ENCODE results near the gene ADAMTSL5. TPM values are rescaled to one million over a fixed set of nuclear protein-coding genes. Genes with fewer than 3 reads are reported as not detected.

Gene ADAMTSL5
- total and polyA plus RNA-seq, 2 of the 8 experiments (the other 6 are each of a cell fraction or from before 2014, with no cell fraction given): 0.82 to 0.99 TPM

- H2BK12ac ChIP-seq (ENCODE audit: low read depth, low read length): 0 out of 2 replicates have a peak overlapping the region, but pooled peaks have one; percentile 39
- H3K23ac ChIP-seq (ENCODE audit: insufficient read length): no peak overlapping the region
- no peak overlapping the region for H3K56ac ChIP-seq (replicated peaks; ENCODE audit: insufficient read length, low read depth, low read length)
- H2BK15ac ChIP-seq (ENCODE audit: low read length): no peak overlapping the region
- no peaks in the 10 kb centered on the region for H4K20me1 ChIP-seq (replicated peaks in 1 of 2; ENCODE audit: control insufficient read depth in 1 of 2, insufficient read depth in 2 of 2, low read length in 2 of 2)
- peaks cover 0 to 19% (median 16%) of the 10 kb centered on the region in 4 experiments; a peak in 5 of 7 replicates for H3K27me3 ChIP-seq (replicated peaks in 1 of 4; ENCODE audit: control insufficient read depth in 3 of 4, extremely low read depth in 1 of 4, insufficient read depth in 3 of 4, low read length in 3 of 4)
- peaks cover 5 to 11% of the 10 kb centered on the region in 2 experiments; a peak in 2 of 4 replicates for H3K9me3 ChIP-seq (ENCODE audit: insufficient read depth in 2 of 2, low read depth in 1 of 2, low read length in 1 of 2)
- POLR2A ChIA-PET (ENCODE audit: partially characterized antibody): interaction anchor here (0.6 to 2.6 kb wide), 5 partner anchors 11 to 259 kb away, joined by 3 to 7 read pairs (median 3); partner anchors contain the start of gene REEP6
- H3K14ac ChIP-seq (ENCODE audit: insufficient read length): no peak overlapping the region
- H3K9ac ChIP-seq (replicated peaks in 1 of 4; ENCODE audit: extremely low read depth in 1 of 4, low read depth in 3 of 4, low read length in 3 of 4): no peak overlapping the region
- no peak overlapping the region for H4K8ac ChIP-seq (ENCODE audit: extremely low read depth, insufficient read depth, low read length)
- no peak overlapping the region for H2AFZ ChIP-seq (ENCODE audit: low read length)
- H3K4ac ChIP-seq (replicated peaks; ENCODE audit: insufficient read length, low read depth, low read length): no peak overlapping the region
- no peak overlapping the region for H4K5ac ChIP-seq (ENCODE audit: insufficient read length, low read depth, low read length)
- no peak overlapping the region for H3K18ac ChIP-seq (ENCODE audit: extremely low read depth, low read length)
- no peaks in the 10 kb centered on the region for H3K79me1 ChIP-seq (ENCODE audit: low read depth, low read length)
- peak overlapping the region in 1 of 4 experiments; percentile 52; a peak in 1 of 8 replicates for H3K4me3 ChIP-seq (ENCODE audit: extremely low read depth in 1 of 4, insufficient read depth in 2 of 4, low read depth in 3 of 4, low read length in 4 of 4)
- H3K23me2 ChIP-seq (ENCODE audit: low read depth, low read length): peaks cover 4% of the 10 kb centered on the region; the same call in 1 of the 2 replicates
- H2BK20ac ChIP-seq (ENCODE audit: low read length): no peak overlapping the region
- H2BK5ac ChIP-seq (ENCODE audit: low read depth, low read length): no peak overlapping the region
- H4K91ac ChIP-seq (replicated peaks; ENCODE audit: insufficient read length, low read length): no peak overlapping the region
- H2BK120ac ChIP-seq (replicated peaks; ENCODE audit: low read depth, low read length): no peak overlapping the region
- FAIRE-seq (no peak), DNase-seq (ENCODE audit: low read depth in 1 of 2, low spot score in 2 of 2) (no peak)
- CTCF ChIA-PET (ENCODE audit: partially characterized antibody): interaction anchor here (0.5 to 3.9 kb wide), 11 partner anchors 9 to 324 kb away, joined by 3 to 14 read pairs (median 3); no protein-coding TSS in a partner anchor
- no peak overlapping the region for H3K27ac ChIP-seq (ENCODE audit: low read depth, low read length)
- H2AK5ac ChIP-seq (ENCODE audit: low read depth, low read length): no peak overlapping the region
- H3K4me2 ChIP-seq (ENCODE audit: insufficient read depth in 1 of 2, low read depth in 2 of 2, low read length in 2 of 2): peak overlapping the region; percentile 54 to 62
- H3K4me1 ChIP-seq (replicated peaks in 1 of 4; ENCODE audit: control insufficient read depth in 3 of 4, insufficient read depth in 4 of 4, low read length in 3 of 4): peaks cover 0 to 10% (median 6%) of the 10 kb centered on the region in 4 experiments; a peak in 5 of 7 replicates
- WGBS, 2 experiments (ENCODE audit: extremely low coverage in 1 of 2, insufficient coverage in 1 of 2, insufficient read length in 1 of 2, insufficient replicate concordance in 2 of 2, low coverage in 1 of 2, low lambda C conversion rate in 2 of 2, missing lambda C conversion rate in 1 of 2): 90% methylated on average over 14 of the region's 14 CpGs; no CpG with 5 or more reads in 1 of the 2 experiments
- H3K36me3 ChIP-seq (ENCODE audit: control insufficient read depth in 2 of 4, insufficient read depth in 4 of 4, low read length in 3 of 4): no peaks in the 10 kb centered on the region
- H3K79me2 ChIP-seq (ENCODE audit: control insufficient read depth in 1 of 2, insufficient read depth in 2 of 2, low read length in 2 of 2): no peaks in the 10 kb centered on the region
- TF ChIP-seq GABPA (IDR thresholded peaks at IDR 0.05; ENCODE audit: borderline replicate concordance, insufficient read depth, low read length) (no peak), SUZ12 (IDR thresholded peaks at IDR 0.05; ENCODE audit: low read length) (no peak), CTBP2 (IDR thresholded peaks at IDR 0.05; ENCODE audit: borderline replicate concordance, insufficient read depth, insufficient read length, low read length) (no peak), HDAC6 (IDR thresholded peaks at IDR 0.05; ENCODE audit: low read depth, low read length) (no peak), CHD1 (IDR thresholded peaks at IDR 0.05; ENCODE audit: low read depth, low read length) (no peak), BACH1 (IDR thresholded peaks at IDR 0.05; ENCODE audit: low read length) (no peak), CBX5 (IDR thresholded peaks at IDR 0.05; ENCODE audit: low read depth, low read length) (no peak), KDM5A (IDR thresholded peaks at IDR 0.05; ENCODE audit: low read length) (no peak)
Observed at GRCh38 chr19:1502433-1503088, 10.3 kb downstream of the ADAMTSL5 start.
